Lower leg skin (tissue), 4 donors: ENCODE data around the gene SNN. TPM values are rescaled to one million over a fixed set of nuclear protein-coding genes. Genes with fewer than 3 reads are reported as not detected.

Experiments used
- DNase-seq, 2 donors: peaks; one replicate each; pipeline ENCODE4 v3.0.0-alpha.2; 2019; ENCODE audit warnings: low spot score in 2 of 2
- H3K4me3 ChIP-seq: fragments of 200-600 bp; sonication (generic); 2 replicates; pipeline ENCODE4 v1.5.1; 2017; ENCODE audit warnings: mild to moderate bottlenecking, low read depth; ENCODE audit not compliant: poor library complexity, severe bottlenecking
- CTCF ChIP-seq, 3 donors: fragments of 450-650 bp; IDR thresholded peaks; one replicate each; pipeline ENCODE4 v1.5.1; 2016; ENCODE audit warnings: antibody characterized with exemption in 3 of 3, mild to moderate bottlenecking in 3 of 3, moderate library complexity in 2 of 3
- POLR2A ChIP-seq, 2 donors: fragments of 450-650 bp; IDR thresholded peaks; one replicate each; pipeline ENCODE4 v1.6.1; 2016 to 2017; ENCODE audit warnings: antibody characterized with exemption in 2 of 2, mild to moderate bottlenecking in 1 of 2, moderate library complexity in 1 of 2
- WGBS, 2 donors: methylation state at CpG; one replicate each; pipeline ENCODE4 v1.1.5; 2018; 5-methylcytosine and 5-hydroxymethylcytosine counted together
- intact Hi-C: fragments of 100-400 bp; cut with DNase I; formaldehyde crosslinking; loops from one replicate; pipeline ENCODE4 v1.15.0; 2023; ENCODE audit warnings: low total_unique reads
- total RNA-seq, 4 donors: library from RNA; depleted of rRNA; stranded (reverse); fragments of >200 nt; gene quantifications; one replicate each; pipeline ENCODE4 v1.1.0, GENCODE V29; 2016

Gene SNN
- total RNA-seq, 4 donors from 2014 or later, result 15.4 to 30.2 (median 20.6) TPM

DNA sequence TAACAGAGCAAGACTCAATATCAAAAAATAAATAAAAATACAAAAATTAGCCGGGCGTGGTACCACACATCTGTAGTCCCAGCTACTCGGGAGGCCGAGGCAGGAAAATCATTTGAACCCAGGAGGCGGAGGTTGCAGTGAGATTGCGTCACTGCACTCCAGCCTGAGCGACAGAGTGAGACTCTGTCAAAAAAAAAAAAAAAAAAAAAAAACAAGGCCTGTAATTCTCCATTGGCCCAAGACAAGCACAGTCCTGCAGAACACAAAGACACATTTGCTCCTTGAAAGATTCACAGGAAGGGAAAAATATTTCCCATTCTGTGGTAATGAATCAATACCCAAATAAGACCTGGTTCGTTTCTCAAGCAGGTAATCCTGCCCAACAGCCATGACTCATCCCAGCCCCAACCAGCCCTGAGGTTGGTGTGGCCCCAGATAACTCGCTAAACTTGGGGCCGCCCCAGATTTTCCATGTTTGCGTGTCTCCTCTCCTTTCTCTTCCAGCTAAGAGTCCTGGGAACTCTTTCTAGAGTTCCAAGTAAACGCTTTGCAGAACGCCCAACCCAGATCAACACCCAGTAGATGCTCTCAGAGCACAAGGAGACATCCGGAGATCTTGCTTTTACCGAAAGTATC lies 40.3 kb upstream of the SNN start:
- TF ChIP-seq CTCF (IDR thresholded peaks at IDR 0.05) (no peak), POLR2A (IDR thresholded peaks at IDR 0.05) (no peak)
- WGBS, 2 donors, result 32 to 47% methylated on average over 15 of the region's 15 CpGs
- intact Hi-C loops, result no loop called here
- DNase-seq, result peak in 1 of 2 donors; percentile 73
- no peak overlapping the region for H3K4me3 ChIP-seq

- 79 to 86% methylated on average over 23 of the region's 23 CpGs for WGBS, 2 donors
- no peak overlapping the region for H3K4me3 ChIP-seq
- intact Hi-C loops, result no loop called here
- TF ChIP-seq CTCF (IDR thresholded peaks at IDR 0.05), result no peak
- no peak for TF ChIP-seq POLR2A (IDR thresholded peaks at IDR 0.05)
- no peak for DNase-seq
Observed at GRCh38 chr16:11629071-11630030, 38.9 kb upstream of the SNN start.

- no peak overlapping the region for H3K4me3 ChIP-seq
- TF ChIP-seq POLR2A (IDR thresholded peaks at IDR 0.05), result no peak
- no peak for TF ChIP-seq CTCF (IDR thresholded peaks at IDR 0.05)
- no peak for DNase-seq
- WGBS, 2 donors, result 77 to 78% methylated on average over 11 to 12 of the region's 12 CpGs
- intact Hi-C loops, result no loop called here
Observed at GRCh38 chr16:11630046-11630767, 38.0 kb upstream of the SNN start.

DNA sequence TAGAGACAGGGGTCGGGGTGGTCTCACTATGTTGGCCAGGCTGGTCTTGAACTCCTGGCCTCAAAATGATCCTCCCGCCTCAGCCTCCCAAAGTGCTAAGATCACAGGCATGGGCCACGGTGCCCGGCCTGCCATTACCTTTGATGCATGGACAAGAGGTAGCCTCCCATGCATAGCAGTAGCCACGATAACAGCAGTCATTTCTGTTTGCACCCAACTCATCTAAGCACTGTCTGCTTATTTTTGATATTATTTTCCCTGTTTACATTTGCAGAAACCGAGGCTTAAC lies 37.5 kb upstream of the SNN start:
- WGBS, 2 donors, result 89 to 95% methylated on average over 6 of the region's 6 CpGs
- TF ChIP-seq POLR2A (IDR thresholded peaks at IDR 0.05) (no peak), CTCF (IDR thresholded peaks at IDR 0.05) (no peak)
- no peak for DNase-seq
- intact Hi-C loops, result no loop called here
- H3K4me3 ChIP-seq, result no peak overlapping the region

GRCh38 chr16:11631214-11631613 lies 37.0 kb upstream of the SNN start:
- DNase-seq, result no peak
- TF ChIP-seq POLR2A (IDR thresholded peaks at IDR 0.05) (no peak), CTCF (IDR thresholded peaks at IDR 0.05) (no peak)
- intact Hi-C loops, result no loop called here
- H3K4me3 ChIP-seq, result no peak overlapping the region
- 88 to 90% methylated on average over 7 of the region's 7 CpGs for WGBS, 2 donors
